Astrocyte (in vitro differentiated cells and primary cell): ENCODE results near the gene TRPM3. TPM values are rescaled to one million over a fixed set of nuclear protein-coding genes. Genes with fewer than 3 reads are reported as not detected.

Source experiments
- DNase-seq: peaks from one replicate; pipeline ENCODE4 v3.0.0-alpha.2; 2010; ENCODE audit warnings: low read depth
- FAIRE-seq: peaks from 2 replicates; lab custom pipeline; 2011; peaks lifted over from hg19 to GRCh38; lab: Jason Lieb, UNC
- H2AFZ ChIP-seq: 2 replicates; pipeline ENCODE4 v1.6.0; 2012; ENCODE audit warnings: low read depth, low read length, inconsistent platforms
- H3K27ac ChIP-seq: 2 replicates; pipeline ENCODE4 v1.5.1; 2011; ENCODE audit warnings: low read depth, low read length, inconsistent platforms
- H3K27me3 ChIP-seq: 2 replicates; pipeline ENCODE4 v1.6.0; 2011; ENCODE audit warnings: low read length, inconsistent platforms; ENCODE audit not compliant: insufficient read depth
- H3K36me3 ChIP-seq: 2 replicates; pipeline ENCODE4 v1.5.1; 2011; ENCODE audit warnings: low read length, inconsistent platforms; ENCODE audit not compliant: insufficient read depth
- H3K4me1 ChIP-seq: 2 replicates; pipeline ENCODE4 v1.5.1; 2011; ENCODE audit warnings: low read length, inconsistent platforms; ENCODE audit not compliant: insufficient read depth
- H3K4me2 ChIP-seq: 2 replicates; pipeline ENCODE4 v1.6.0; 2012; ENCODE audit warnings: low read length, inconsistent platforms
- H3K4me3 ChIP-seq: 2 replicates; pipeline ENCODE4 v1.5.1; 2011; ENCODE audit warnings: low read depth, mild to moderate bottlenecking, low read length, inconsistent platforms; ENCODE audit not compliant: insufficient read depth
- H3K79me2 ChIP-seq: 2 replicates; pipeline ENCODE4 v1.6.0; 2012; ENCODE audit warnings: mild to moderate bottlenecking, low read length, inconsistent platforms; ENCODE audit not compliant: insufficient read depth
- H3K9ac ChIP-seq: 2 replicates; pipeline ENCODE4 v1.6.0; 2012; ENCODE audit warnings: mild to moderate bottlenecking, low read length, inconsistent platforms
- H3K9me3 ChIP-seq: 2 replicates; pipeline ENCODE4 v1.5.1; 2012; ENCODE audit warnings: low read depth, mild to moderate bottlenecking, low read length, inconsistent platforms; ENCODE audit not compliant: insufficient read depth
- H4K20me1 ChIP-seq: 2 replicates; pipeline ENCODE4 v1.6.0; 2012; ENCODE audit warnings: low read length, inconsistent platforms; ENCODE audit not compliant: insufficient read depth
- H3K27ac Mint-ChIP-seq: one replicate; pipeline ENCODE4 v1.8.0; 2021; ENCODE audit warnings: mild to moderate bottlenecking, mixed read lengths; ENCODE audit not compliant: unreplicated experiment
- H3K27me3 Mint-ChIP-seq: one replicate; pipeline ENCODE4 v1.8.0; 2021; ENCODE audit warnings: low read depth, mixed read lengths; ENCODE audit not compliant: unreplicated experiment
- H3K36me3 Mint-ChIP-seq: one replicate; pipeline ENCODE4 v1.8.0; 2021; ENCODE audit warnings: low read depth, mixed read lengths; ENCODE audit not compliant: unreplicated experiment
- H3K4me1 Mint-ChIP-seq: one replicate; pipeline ENCODE4 v1.8.0; 2021; ENCODE audit warnings: low read depth, mixed read lengths; ENCODE audit not compliant: unreplicated experiment
- H3K4me3 Mint-ChIP-seq: one replicate; pipeline ENCODE4 v1.8.0; 2021; ENCODE audit warnings: mild to moderate bottlenecking, moderate library complexity, mixed read lengths; ENCODE audit not compliant: unreplicated experiment
- H3K9me3 Mint-ChIP-seq: one replicate; pipeline ENCODE4 v1.8.0; 2021; ENCODE audit warnings: mild to moderate bottlenecking, mixed read lengths; ENCODE audit not compliant: unreplicated experiment
- EZH2 ChIP-seq: IDR thresholded peaks from 2 replicates; pipeline ENCODE4 v1.6.1; 2012; ENCODE audit warnings: mild to moderate bottlenecking, low read length, inconsistent platforms; ENCODE audit not compliant: insufficient read depth
- total RNA-seq: library from RNA; stranded (reverse); gene quantifications from 2 replicates; pipeline ENCODE4 v1.2.1, GENCODE V29; 2021
- TF ChIP-seq, protein P1 (sequence below): IDR thresholded peaks from 2 replicates; pipeline ENCODE4 v1.5.1; 2011; ENCODE audit warnings: low read depth, mild to moderate bottlenecking, inconsistent platforms, low read length, moderate library complexity; ENCODE audit not compliant: insufficient read depth

The TRPM3 gene
- total RNA-seq, 1 donor from 2014 or later, result 0.14 TPM

DNA sequence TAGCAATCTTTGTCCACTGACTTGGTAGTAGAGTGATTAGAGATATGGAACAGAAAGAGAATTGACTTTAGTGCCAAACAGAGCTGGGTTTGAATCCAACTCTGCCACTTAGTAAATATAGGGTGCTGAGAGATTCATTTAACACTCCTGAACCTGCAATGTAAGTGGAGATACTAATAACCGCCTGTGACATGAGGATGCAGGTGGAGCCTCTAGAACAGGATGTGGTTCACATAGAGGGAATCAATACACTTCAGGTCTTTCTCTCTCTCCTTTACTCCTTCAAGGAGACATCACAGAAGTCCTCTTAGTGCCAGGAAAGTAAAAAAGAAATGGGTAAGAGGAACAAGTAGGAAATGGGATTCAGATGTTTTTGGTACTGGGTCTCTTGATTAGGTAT lies 49.8 kb downstream of the TRPM3 start:
- H2AFZ ChIP-seq, result no peak overlapping the region
- no peaks in the 10 kb centered on the region for H4K20me1 ChIP-seq
- no peaks in the 10 kb centered on the region for H3K27me3 ChIP-seq
- no peak overlapping the region for H3K27ac ChIP-seq
- no peaks in the 10 kb centered on the region for H3K9me3 ChIP-seq
- Mint-ChIP-seq H3K36me3 (no peaks in the 10 kb centered on the region), H3K9me3 (no peaks in the 10 kb centered on the region), H3K27ac (no peak overlapping the region), H3K4me1 (no peaks in the 10 kb centered on the region), H3K27me3 (no peaks in the 10 kb centered on the region), H3K4me3 (no peak overlapping the region)
- no peak for TF ChIP-seq EZH2
- TF ChIP-seq, protein P1, sequence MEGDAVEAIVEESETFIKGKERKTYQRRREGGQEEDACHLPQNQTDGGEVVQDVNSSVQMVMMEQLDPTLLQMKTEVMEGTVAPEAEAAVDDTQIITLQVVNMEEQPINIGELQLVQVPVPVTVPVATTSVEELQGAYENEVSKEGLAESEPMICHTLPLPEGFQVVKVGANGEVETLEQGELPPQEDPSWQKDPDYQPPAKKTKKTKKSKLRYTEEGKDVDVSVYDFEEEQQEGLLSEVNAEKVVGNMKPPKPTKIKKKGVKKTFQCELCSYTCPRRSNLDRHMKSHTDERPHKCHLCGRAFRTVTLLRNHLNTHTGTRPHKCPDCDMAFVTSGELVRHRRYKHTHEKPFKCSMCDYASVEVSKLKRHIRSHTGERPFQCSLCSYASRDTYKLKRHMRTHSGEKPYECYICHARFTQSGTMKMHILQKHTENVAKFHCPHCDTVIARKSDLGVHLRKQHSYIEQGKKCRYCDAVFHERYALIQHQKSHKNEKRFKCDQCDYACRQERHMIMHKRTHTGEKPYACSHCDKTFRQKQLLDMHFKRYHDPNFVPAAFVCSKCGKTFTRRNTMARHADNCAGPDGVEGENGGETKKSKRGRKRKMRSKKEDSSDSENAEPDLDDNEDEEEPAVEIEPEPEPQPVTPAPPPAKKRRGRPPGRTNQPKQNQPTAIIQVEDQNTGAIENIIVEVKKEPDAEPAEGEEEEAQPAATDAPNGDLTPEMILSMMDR, result no peak
- no peak overlapping the region for H3K9ac ChIP-seq
- H3K4me3 ChIP-seq, result no peak overlapping the region
- no peaks in the 10 kb centered on the region for H3K79me2 ChIP-seq
- no peaks in the 10 kb centered on the region for H3K4me1 ChIP-seq
- H3K4me2 ChIP-seq, result no peak overlapping the region
- FAIRE-seq (no peak), DNase-seq (no peak)
- H3K36me3 ChIP-seq, result no peaks in the 10 kb centered on the region

DNA sequence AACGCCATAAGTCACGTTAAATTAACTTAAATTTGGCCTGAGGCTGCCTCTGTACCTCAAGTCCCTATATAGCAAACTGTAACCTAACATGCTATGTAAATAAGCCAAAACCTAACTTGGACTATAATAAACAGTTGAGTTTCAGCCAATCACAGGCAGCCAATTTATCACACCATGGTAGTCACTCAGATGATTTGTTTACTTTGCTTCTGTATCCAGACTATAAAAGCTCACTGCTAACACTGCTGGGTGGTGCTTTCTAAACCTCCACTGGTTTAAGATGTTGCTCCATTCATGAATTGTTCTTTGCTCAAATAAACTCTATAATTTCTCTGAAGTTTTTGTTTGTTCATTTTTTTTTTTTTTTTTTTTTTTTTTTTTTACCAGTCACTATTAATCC lies 62.8 kb downstream of the TRPM3 start:
- no peaks in the 10 kb centered on the region for H3K27me3 Mint-ChIP-seq
- H3K27ac Mint-ChIP-seq, result no peak overlapping the region
- no peaks in the 10 kb centered on the region for H3K79me2 ChIP-seq
- no peaks in the 10 kb centered on the region for H3K9me3 Mint-ChIP-seq
- FAIRE-seq, result no peak
- no peak overlapping the region for H3K4me2 ChIP-seq
- no peaks in the 10 kb centered on the region for H4K20me1 ChIP-seq
- H3K36me3 ChIP-seq, result no peaks in the 10 kb centered on the region
- H3K9me3 ChIP-seq, result no peaks in the 10 kb centered on the region
- H3K4me3 Mint-ChIP-seq, result no peak overlapping the region
- H3K36me3 Mint-ChIP-seq, result no peaks in the 10 kb centered on the region
- H2AFZ ChIP-seq, result no peak overlapping the region
- TF ChIP-seq, protein P1, result no peak
- TF ChIP-seq EZH2, result no peak
- no peaks in the 10 kb centered on the region for H3K4me1 Mint-ChIP-seq
- DNase-seq, result no peak
- H3K27me3 ChIP-seq, result no peaks in the 10 kb centered on the region
- no peak overlapping the region for H3K27ac ChIP-seq
- H3K4me3 ChIP-seq, result no peak overlapping the region
- H3K9ac ChIP-seq, result no peak overlapping the region
- H3K4me1 ChIP-seq, result no peaks in the 10 kb centered on the region

DNA sequence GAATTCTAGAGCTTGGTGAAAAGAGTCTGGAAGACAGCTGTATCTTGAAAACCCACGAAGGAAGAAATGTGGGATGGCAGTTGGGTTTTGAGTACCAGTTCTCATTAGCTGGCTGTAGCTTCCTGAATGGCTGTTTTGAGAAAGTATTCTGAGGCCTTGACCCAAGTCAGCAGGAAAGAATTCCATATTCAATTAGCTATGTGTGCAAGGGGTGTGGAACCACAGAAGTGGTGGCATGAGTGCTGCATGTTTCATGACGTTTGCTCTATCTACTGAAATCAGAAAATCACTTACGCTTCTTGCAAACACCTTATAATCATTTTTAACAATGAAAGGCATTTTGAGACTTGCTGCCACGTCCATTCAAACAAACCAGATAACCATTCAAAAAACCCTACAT lies 69.1 kb downstream of the TRPM3 start:
- no peak overlapping the region for H3K4me3 Mint-ChIP-seq
- no peaks in the 10 kb centered on the region for H3K27me3 Mint-ChIP-seq
- no peak overlapping the region for H3K4me3 ChIP-seq
- H3K9me3 Mint-ChIP-seq, result no peaks in the 10 kb centered on the region
- no peak for FAIRE-seq
- no peaks in the 10 kb centered on the region for H3K27me3 ChIP-seq
- H3K27ac Mint-ChIP-seq, result no peak overlapping the region
- no peak for TF ChIP-seq EZH2
- TF ChIP-seq, protein P1, result no peak
- no peak overlapping the region for H3K9ac ChIP-seq
- H3K9me3 ChIP-seq, result no peaks in the 10 kb centered on the region
- no peaks in the 10 kb centered on the region for H4K20me1 ChIP-seq
- no peaks in the 10 kb centered on the region for H3K4me1 Mint-ChIP-seq
- no peak overlapping the region for H2AFZ ChIP-seq
- no peaks in the 10 kb centered on the region for H3K36me3 ChIP-seq
- no peaks in the 10 kb centered on the region for H3K79me2 ChIP-seq
- H3K36me3 Mint-ChIP-seq, result no peaks in the 10 kb centered on the region
- no peak for DNase-seq
- no peak overlapping the region for H3K27ac ChIP-seq
- no peaks in the 10 kb centered on the region for H3K4me1 ChIP-seq
- H3K4me2 ChIP-seq, result no peak overlapping the region
